ENCODE data around the gene SMIM7. TPM values are rescaled to one million over a fixed set of nuclear protein-coding genes. Genes with fewer than 3 reads are reported as not detected.

Gene SMIM7
- total RNA-seq, 1 donor from 2014 or later, result 65.3 TPM

GRCh38 chr19:16657384-16657783, 2.6 kb downstream of the SMIM7 start:
- Histone ChIP-seq H3K36me3 (peaks cover 7% of the 10 kb centered on the region), H3K4me1 (peaks cover 5% of the 10 kb centered on the region), H3K27ac (no peak overlapping the region), H3K9ac (no peak overlapping the region), H3K79me2 (ENCODE audit: low read depth) (peaks cover 39% of the 10 kb centered on the region), H3K9me3 (ENCODE audit: low read depth) (no peaks in the 10 kb centered on the region), H3F3A (ENCODE audit: low read depth) (peaks cover 6% of the 10 kb centered on the region), H3K4me3 (no peak overlapping the region), H2AFZ (replicated peaks) (no peak overlapping the region), H3K4me2 (no peak overlapping the region), H4K20me1 (ENCODE audit: low read depth) (peaks cover 41% of the 10 kb centered on the region), H3K27me3 (peaks cover 21% of the 10 kb centered on the region)
- no peak for DNase-seq (ENCODE audit: low spot score)
- peaks cover 16% of the 10 kb centered on the region for H3K4me1 Mint-ChIP-seq
- H3K4me3 Mint-ChIP-seq, result peak overlapping the region; percentile 48
- no peak overlapping the region for H3K27ac Mint-ChIP-seq
- H3K36me3 Mint-ChIP-seq, result peaks cover 27% of the 10 kb centered on the region
- peaks cover 7% of the 10 kb centered on the region for H3K27me3 Mint-ChIP-seq (ENCODE audit: insufficient read depth, low read depth)
- TF ChIP-seq EZH2 (IDR thresholded peaks at IDR 0.05), result no peak
- TF ChIP-seq CTCF (IDR thresholded peaks at IDR 0.05), result no peak
- TF ChIP-seq EZH2phosphoT487 (IDR thresholded peaks at IDR 0.05), result no peak
- no peaks in the 10 kb centered on the region for H3K9me3 Mint-ChIP-seq

GRCh38 chr19:16655727-16656126, 4.2 kb downstream of the SMIM7 start:
- H3K79me2 ChIP-seq (ENCODE audit: low read depth), result peaks cover 44% of the 10 kb centered on the region
- Mint-ChIP-seq H3K4me1 (peaks cover 7% of the 10 kb centered on the region), H3K36me3 (peaks cover 39% of the 10 kb centered on the region), H3K27ac (no peak overlapping the region), H3K27me3 (ENCODE audit: insufficient read depth, low read depth) (peaks cover 3% of the 10 kb centered on the region), H3K9me3 (no peaks in the 10 kb centered on the region), H3K4me3 (no peak overlapping the region)
- peaks cover 5% of the 10 kb centered on the region for H3K4me1 ChIP-seq
- peaks cover 5% of the 10 kb centered on the region for H3K27me3 ChIP-seq
- no peak for DNase-seq (ENCODE audit: low spot score)
- H3K36me3 ChIP-seq, result peaks cover 8% of the 10 kb centered on the region
- TF ChIP-seq CTCF (IDR thresholded peaks at IDR 0.05), result no peak
- no peak for TF ChIP-seq EZH2phosphoT487 (IDR thresholded peaks at IDR 0.05)
- no peak overlapping the region for H3K4me3 ChIP-seq
- H3K9me3 ChIP-seq (ENCODE audit: low read depth), result no peaks in the 10 kb centered on the region
- H3K27ac ChIP-seq, result no peak overlapping the region
- peaks cover 51% of the 10 kb centered on the region for H4K20me1 ChIP-seq (ENCODE audit: low read depth)
- no peak overlapping the region for H3K4me2 ChIP-seq
- H3F3A ChIP-seq (ENCODE audit: low read depth), result no peaks in the 10 kb centered on the region
- peak overlapping the region; percentile 4 for H3K9ac ChIP-seq
- H2AFZ ChIP-seq (replicated peaks), result no peak overlapping the region

- peaks cover 55% of the 10 kb centered on the region for H4K20me1 ChIP-seq (ENCODE audit: low read depth)
- H3K36me3 ChIP-seq, result peaks cover 8% of the 10 kb centered on the region
- H3K4me3 Mint-ChIP-seq, result no peak overlapping the region
- no peak for DNase-seq (ENCODE audit: low spot score)
- H3K4me3 ChIP-seq, result no peak overlapping the region
- no peak overlapping the region for H3K27ac ChIP-seq
- peaks cover 45% of the 10 kb centered on the region for H3K36me3 Mint-ChIP-seq
- H3K9me3 ChIP-seq (ENCODE audit: low read depth), result no peaks in the 10 kb centered on the region
- peaks cover 44% of the 10 kb centered on the region for H3K79me2 ChIP-seq (ENCODE audit: low read depth)
- H2AFZ ChIP-seq (replicated peaks), result no peak overlapping the region
- H3K9me3 Mint-ChIP-seq, result no peaks in the 10 kb centered on the region
- no peak overlapping the region for H3K4me2 ChIP-seq
- no peaks in the 10 kb centered on the region for H3F3A ChIP-seq (ENCODE audit: low read depth)
- H3K4me1 ChIP-seq, result peaks cover 5% of the 10 kb centered on the region
- TF ChIP-seq CTCF (IDR thresholded peaks at IDR 0.05) (no peak), EZH2 (IDR thresholded peaks at IDR 0.05) (no peak), EZH2phosphoT487 (IDR thresholded peaks at IDR 0.05) (no peak)
- H3K27ac Mint-ChIP-seq, result no peak overlapping the region
- H3K9ac ChIP-seq, result no peak overlapping the region
- peaks cover 2% of the 10 kb centered on the region for H3K27me3 Mint-ChIP-seq (ENCODE audit: insufficient read depth, low read depth)
- peaks cover 7% of the 10 kb centered on the region for H3K4me1 Mint-ChIP-seq
- no peaks in the 10 kb centered on the region for H3K27me3 ChIP-seq
These were observed 5.3 kb downstream of the SMIM7 start for GRCh38 chr19:16654627-16655026.
